Breast epithelium (tissue), 3 donors: ENCODE results near the gene STARD3.

ENCODE experiments used
- CTCF ChIP-seq, 3 donors: fragments of 450-650 bp; IDR thresholded peaks; one replicate each; pipeline ENCODE4 v1.5.1; 2016 to 2017; ENCODE audit warnings: antibody characterized with exemption in 3 of 3, mild to moderate bottlenecking in 3 of 3, moderate library complexity in 3 of 3
- POLR2A ChIP-seq: fragments of 450-650 bp; IDR thresholded peaks from one replicate; pipeline ENCODE4 v1.6.1; 2016; ENCODE audit warnings: antibody characterized with exemption, mild to moderate bottlenecking, moderate library complexity

DNA sequence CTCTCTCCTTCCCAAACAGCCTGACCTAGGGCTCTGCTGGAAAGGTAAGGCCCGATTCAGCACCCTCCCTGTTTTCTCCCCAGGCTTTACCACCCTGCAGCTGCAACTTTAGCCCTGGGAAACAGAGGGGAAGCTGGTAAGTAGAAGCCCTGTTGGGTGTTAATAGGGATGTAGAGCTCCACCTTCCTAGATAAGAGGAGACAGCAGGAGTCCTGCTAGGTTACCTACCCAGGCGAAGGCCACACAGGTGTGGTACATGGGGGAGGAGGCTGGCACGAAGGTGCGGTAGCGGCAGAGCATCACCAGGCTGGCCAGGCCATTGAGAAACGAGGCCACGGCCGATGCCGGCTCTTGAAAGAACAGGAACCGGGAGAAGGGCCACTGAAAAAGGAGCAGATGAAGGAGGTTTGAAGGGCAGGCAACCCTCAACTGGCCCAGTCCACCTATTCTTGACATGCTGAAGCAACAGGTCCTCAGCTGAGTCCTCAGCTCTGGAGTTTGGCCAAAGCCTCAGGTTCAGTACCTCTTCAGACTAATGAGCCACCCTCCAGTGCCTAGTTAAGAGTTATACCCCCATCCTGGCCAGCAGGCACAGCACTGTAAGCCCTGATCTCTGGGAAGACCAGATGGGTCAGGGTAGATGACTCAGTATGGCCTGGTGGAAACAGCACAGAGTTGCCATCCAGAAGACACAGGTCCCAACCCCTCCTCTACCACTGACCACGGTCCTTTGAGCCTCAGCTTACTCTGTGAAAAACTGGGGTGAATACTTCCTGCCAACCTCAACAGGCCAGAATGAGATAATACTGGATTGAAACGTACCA lies 47.6 kb downstream of the STARD3 start:
- TF ChIP-seq CTCF (IDR thresholded peaks at IDR 0.05) = no peak
- TF ChIP-seq POLR2A = no peak
